HG02571 (cell line): ENCODE measurements around the gene PRDM16.

ENCODE experiments used
- ATAC-seq: cut with Tn5 transposase; IDR thresholded peaks from one replicate; pipeline ENCODE4 v1.9.1; 2021; ENCODE audit warnings: mild to moderate bottlenecking, moderate library complexity; ENCODE audit not compliant: unreplicated experiment

PRDM16 gene

DNA sequence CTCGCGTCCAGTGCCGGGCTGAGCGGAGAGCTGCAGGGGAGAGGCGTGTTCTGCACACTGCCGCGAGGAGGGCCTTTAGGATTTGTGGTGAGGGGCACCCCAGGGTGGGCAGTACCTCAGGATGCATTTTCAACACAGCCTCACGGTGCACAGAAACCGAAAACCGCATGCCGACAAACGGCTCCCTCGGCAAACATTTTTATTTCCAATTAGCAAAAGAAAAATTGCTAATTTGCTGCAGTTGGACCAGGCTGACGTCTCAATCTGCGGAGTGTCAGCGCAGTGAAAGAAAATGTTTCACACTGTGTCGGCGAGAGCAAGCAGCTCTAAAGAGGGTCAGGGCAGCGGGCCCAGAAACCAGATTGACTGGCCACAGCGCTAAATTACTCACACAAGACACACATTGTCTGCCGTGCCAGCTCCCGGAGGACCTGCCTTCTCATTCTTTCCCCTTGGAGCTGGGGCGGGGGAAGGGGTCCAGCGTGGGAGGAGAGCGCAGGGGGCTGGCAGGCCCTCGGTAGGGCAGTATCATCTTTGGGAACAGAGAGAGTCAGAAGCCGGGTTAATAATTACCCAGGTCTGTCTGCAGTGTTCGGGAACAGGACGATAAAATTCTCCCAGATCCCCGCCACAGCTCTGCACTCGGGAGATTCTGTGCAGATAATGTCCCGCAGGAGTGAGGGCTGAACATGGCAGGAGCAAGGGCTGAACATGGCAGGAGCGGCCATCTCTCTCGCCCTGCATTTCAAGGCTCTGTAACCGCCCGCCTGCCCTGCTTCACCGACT, 150.2 kb downstream of the PRDM16 start:
- ATAC-seq = no peak

DNA sequence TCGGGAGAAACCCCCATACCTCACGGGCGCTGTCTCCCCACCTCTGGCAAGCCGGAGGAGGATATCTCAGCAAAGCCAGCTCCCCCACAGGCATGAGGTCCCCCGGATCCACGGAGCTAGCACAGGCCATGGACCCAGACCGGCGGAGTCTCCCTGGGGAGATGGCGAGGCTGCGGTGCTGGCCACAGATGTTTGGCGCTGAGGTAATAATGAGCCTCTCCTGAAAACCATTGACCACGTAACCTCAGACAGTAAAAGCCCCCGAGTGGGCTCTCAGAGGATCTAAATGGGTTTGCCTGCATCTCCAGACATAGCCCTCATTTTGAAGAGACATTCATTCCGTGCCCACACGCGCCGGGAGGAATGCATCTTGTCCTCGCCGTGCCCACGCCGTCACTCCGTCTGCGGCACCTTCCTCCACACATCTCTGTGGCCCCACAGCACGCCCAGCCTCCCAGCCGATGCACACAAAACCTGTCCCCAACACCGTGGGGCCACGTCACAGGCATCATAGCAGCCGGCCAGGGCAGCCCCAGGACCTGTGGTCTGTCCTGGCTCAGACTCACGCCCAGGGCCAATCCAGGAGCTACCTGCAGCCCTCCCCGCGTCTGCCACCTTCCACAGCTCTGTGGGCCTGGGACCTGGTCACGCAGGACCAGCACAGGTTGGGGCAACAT, 150.9 kb downstream of the PRDM16 start:
- no peak for ATAC-seq

GRCh38 chr1:3221112-3222041, 152.4 kb downstream of the PRDM16 start:
- ATAC-seq = no peak

DNA sequence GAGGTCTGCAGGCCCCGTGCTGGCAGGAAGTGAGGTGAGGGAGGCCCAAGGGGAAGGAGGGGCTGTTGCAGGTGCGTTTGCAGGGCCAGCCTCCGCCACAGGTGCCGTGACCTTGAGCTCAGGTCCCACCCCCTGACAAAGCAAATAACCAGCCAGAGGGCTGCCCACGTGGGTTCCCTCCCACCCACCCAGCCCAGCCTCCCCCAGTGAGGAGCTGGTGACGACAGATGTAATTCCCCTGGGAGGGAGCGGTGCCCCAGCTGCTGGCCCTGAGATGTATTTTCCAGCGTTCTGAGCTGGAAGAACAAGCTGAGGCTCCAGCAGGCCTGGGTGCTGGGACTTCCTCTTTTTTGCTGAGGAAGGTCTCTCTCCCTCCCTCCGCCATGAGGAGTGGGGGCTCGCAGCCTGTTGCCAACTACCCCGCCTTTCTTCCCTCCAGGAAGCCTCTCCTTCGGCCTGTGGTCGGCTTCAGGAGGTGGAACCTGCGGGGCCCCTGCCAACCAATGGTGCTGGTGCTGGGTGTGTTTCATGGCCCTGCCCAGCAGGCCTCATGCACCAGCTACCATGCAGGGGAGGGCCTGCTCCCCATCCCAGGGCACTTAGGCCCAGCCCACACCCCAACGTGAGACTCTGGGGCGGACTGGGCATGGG, 153.2 kb downstream of the PRDM16 start:
- no peak for ATAC-seq

- no peak for ATAC-seq
Measured at GRCh38 chr1:3225661-3226060, 156.7 kb downstream of the PRDM16 start.

GRCh38 chr1:3226191-3226590, 157.2 kb downstream of the PRDM16 start:
- no peak for ATAC-seq

GRCh38 chr1:3226701-3227350, 157.8 kb downstream of the PRDM16 start:
- no peak for ATAC-seq

DNA sequence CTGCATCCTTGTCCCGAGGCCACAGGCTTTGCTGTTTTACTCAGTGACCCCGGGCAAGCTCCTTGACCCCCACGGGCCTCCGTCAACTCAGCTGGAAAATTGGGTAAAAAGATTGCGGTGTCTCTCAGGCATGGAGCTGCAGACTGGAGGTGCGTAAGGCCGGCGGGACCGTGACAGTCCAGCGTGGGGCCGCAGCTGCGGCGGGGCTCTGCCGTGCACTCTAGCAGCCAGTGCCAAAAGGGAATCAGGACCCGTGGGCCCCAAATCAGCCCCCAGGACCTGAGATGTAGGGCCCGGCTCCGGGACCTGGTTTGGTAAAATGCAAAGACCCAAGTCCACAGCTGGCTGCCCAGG, 158.3 kb downstream of the PRDM16 start:
- ATAC-seq = no peak

GRCh38 chr1:3227893-3228292, 158.9 kb downstream of the PRDM16 start:
- no peak for ATAC-seq

DNA sequence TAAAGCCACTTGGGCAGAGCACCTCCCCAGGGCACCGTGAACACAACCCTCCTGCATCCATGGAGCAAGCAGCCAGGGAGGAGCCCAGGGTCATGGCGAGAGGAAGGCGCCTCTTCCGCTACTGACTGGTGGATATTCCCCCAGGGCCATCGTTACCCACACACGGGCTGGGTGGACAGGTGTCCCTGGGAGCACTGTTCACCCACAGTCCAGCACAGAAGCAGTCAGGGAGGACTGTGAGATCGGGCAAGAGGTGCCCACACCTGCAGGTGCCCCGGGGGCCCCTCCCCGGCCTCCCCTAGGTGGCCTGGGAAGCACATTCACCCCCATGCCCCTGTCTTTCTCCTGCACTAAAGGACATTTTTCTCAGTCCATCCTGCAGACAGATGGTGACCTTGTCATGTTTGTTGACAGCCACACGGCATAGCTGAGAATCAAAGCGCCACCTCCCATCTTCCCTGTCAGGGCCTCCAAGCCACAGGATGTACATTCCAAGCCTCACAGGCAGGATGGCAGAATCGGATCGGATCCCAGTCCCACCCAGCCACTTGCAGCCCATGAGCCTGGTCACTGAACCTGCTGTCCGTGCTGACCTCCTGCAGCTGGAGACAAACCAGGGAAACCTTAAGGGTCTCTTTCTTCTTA, 160.2 kb downstream of the PRDM16 start:
- ATAC-seq = no peak

GRCh38 chr1:3230553-3230952, 161.6 kb downstream of the PRDM16 start:
- no peak for ATAC-seq

DNA sequence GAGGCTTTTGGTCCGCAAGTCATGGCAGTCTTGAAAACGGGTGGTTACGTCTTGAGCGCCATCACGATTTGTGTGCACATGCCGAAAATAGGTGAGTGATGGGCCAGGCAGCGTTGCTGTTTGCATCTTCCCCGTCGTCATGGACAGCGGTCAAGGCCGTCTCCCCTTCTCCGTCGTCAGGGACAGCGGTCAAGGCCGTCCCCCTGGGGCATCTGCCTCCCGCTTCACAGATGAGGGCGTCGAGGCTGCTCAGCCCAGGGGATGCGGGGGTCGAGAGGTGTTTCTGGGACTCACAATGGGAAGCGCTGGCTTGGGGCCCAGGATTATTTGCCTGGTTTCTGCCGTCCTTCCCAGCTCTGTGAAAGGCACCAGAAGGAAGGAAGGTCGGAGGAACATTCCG, 162.2 kb downstream of the PRDM16 start:
- ATAC-seq = no peak

DNA sequence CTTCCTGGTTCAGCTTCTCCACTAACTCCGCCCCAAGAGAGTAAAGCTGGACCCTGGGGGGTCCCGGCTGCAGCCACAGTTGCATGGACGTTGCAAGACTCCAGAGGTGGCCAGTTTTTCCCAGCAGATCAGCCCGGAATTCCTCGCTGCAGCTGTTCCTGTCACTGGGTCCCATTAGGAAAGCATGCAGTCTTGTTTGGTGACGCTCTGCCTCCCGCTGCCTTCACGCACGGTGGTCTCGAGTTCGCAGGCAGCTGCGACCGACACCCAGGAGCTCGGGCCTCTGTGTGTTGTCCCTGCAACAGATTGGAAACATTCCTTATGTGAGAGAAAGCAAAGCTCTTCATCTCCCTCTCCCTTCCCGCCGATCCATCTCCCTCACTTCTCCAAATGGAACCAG, 162.8 kb downstream of the PRDM16 start:
- no peak for ATAC-seq

DNA sequence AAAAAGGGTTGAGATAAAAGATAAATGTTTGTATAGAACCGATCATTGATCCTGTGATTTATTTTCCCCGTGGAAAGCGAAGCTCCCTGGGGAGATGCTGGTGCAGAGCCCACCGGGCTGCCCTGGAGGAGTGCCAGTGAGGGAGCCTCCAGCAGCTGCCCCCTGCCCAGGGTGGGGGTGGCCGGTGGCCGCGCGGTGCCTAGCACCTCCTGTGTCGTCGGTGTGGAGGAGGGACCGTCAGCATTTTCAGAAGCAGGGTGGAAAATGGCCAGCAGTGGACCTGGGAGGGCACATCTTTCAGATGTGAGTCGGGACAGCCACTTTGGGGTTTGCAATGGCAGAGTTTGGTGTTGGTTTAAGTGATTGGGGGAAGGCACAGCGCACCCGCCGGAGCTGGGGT, 164.0 kb downstream of the PRDM16 start:
- ATAC-seq = no peak

DNA sequence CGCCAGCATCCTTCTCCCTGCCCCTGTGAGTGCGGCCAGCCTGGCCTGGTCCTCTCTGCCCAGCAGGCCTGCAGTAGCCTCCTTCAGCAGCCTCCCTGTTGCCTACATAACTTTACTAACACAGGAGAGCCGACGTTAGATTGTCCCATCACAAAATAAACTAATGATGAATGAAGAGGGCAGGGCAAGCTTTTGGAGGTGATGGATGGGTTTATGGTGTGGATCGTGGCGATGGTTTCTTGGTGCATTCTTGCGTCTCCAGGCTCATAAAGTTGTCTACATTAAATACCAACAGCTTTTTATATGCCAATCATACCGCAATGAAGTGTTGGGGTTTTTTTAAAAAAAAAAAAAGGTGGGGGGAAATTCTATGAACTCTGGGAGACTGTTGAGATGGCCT, 164.5 kb downstream of the PRDM16 start:
- ATAC-seq = no peak

DNA sequence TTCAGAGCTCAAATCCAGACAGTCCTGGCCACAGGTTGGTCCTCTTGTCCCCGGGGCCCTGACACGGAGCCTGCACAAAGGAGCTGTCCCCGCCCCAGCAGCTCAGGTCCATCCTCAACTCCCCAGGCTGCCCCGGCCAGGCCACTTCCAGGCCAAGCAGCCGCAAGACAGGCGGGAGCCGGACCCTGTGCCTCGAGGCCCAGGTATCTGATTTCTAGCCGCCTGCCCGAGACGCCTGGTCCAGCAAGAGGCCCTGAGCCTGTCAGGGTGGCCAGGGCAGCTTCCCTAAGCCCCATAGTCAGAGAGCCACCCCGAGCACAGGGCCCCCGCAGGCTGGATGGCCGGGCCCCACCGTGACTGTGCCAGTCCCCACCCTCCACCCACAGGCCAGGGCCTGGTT, 165.3 kb downstream of the PRDM16 start:
- ATAC-seq = no peak

DNA sequence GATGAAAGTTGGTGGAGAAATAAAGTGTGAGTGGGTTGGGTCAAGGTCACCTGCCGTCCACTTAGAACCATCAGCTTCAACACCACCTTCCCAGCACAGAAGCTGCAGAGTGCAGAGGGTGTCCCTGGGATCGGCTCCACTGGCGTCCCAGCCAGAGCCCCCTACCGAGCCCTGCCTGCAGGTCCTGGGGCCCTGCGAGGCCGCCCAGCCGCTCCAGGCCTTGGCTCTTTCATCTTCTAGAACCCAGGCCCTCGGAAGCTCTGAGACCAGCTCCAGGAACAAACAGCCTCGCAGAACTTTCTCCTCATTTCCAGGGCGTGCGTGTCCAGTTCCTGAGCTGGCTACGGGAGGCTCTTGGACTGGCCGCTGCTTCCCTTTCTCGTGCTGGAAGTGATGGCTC, 166.0 kb downstream of the PRDM16 start:
- no peak for ATAC-seq

GRCh38 chr1:3235496-3235895, 166.5 kb downstream of the PRDM16 start:
- ATAC-seq = no peak

- ATAC-seq = no peak
Measured at GRCh38 chr1:3236361-3236760, 167.4 kb downstream of the PRDM16 start.

- no peak for ATAC-seq
Measured at GRCh38 chr1:3236955-3237354, 168.0 kb downstream of the PRDM16 start.
